MCF 10A (cell line): ENCODE measurements around the gene IFI6. TPM values are rescaled to one million over a fixed set of nuclear protein-coding genes. Genes with fewer than 3 reads are reported as not detected.

Experiments
- BruUV-seq: library from RNA; stranded (reverse); fragments of 400-500 nt; replicated peaks from 2 replicates; lab custom pipeline; 2021; lab: Mats Ljungman, UMichigan
- CTCF ChIA-PET: fragments of 300-600 bp; sonication (Branson Sonifier 250); formaldehyde crosslinking; extraction: SDS; loops from one replicate; lab custom pipeline; 2021; ENCODE audit warnings: antibody characterized with exemption, inconsistent platforms; lab: Yijun Ruan, JAX
- POLR2A ChIA-PET: fragments of 300-600, 350-650 bp; sonication (Branson Sonifier 250); formaldehyde crosslinking; extraction: SDS; loops from one replicate; lab custom pipeline; 2020; ENCODE audit warnings: antibody characterized with exemption, inconsistent platforms; lab: Yijun Ruan, JAX
- DNase-seq: peaks from one replicate; pipeline ENCODE4 v3.0.0-alpha.2; 2018; ENCODE audit not compliant: unreplicated experiment
- H3K27ac Mint-ChIP-seq: one replicate; pipeline ENCODE4 v1.8.0; 2022; ENCODE audit warnings: mild to moderate bottlenecking, low read depth, mixed read lengths; ENCODE audit not compliant: unreplicated experiment
- H3K27me3 Mint-ChIP-seq: one replicate; pipeline ENCODE4 v1.8.0; 2022; ENCODE audit warnings: mixed read lengths; ENCODE audit not compliant: insufficient read depth, unreplicated experiment
- H3K36me3 Mint-ChIP-seq: one replicate; pipeline ENCODE4 v1.8.0; 2022; ENCODE audit warnings: mild to moderate bottlenecking, moderate library complexity, mixed read lengths; ENCODE audit not compliant: insufficient read depth, unreplicated experiment
- H3K4me1 Mint-ChIP-seq: one replicate; pipeline ENCODE4 v1.8.0; 2022; ENCODE audit warnings: mixed read lengths; ENCODE audit not compliant: insufficient read depth, unreplicated experiment
- H3K4me3 Mint-ChIP-seq: one replicate; pipeline ENCODE4 v1.8.0; 2022; ENCODE audit warnings: mild to moderate bottlenecking, moderate library complexity, mixed read lengths; ENCODE audit not compliant: unreplicated experiment
- H3K9me3 Mint-ChIP-seq: one replicate; pipeline ENCODE4 v1.8.0; 2022; ENCODE audit warnings: mixed read lengths; ENCODE audit not compliant: unreplicated experiment
- CTCF ChIP-seq: fragments of 200-600 bp; IDR thresholded peaks from one replicate; pipeline ENCODE4 v1.8.0; 2022; ENCODE audit warnings: antibody characterized with exemption, mild to moderate bottlenecking; ENCODE audit not compliant: unreplicated experiment
- intact Hi-C: fragments of 100-400 bp; cut with micrococcal nuclease; formaldehyde crosslinking; loops from 2 replicates; pipeline ENCODE4 v1.14.1; 2022
- total RNA-seq: library from RNA; stranded (reverse); gene quantifications from 2 replicates; pipeline ENCODE4 v1.2.3, GENCODE V29; 2022

IFI6 gene
- total RNA-seq, 1 experiment from 2014 or later, result 5.8 TPM

GRCh38 chr1:27666294-27666693, 5.7 kb downstream of the IFI6 start:
- no peak overlapping the region for H3K27ac Mint-ChIP-seq
- H3K36me3 Mint-ChIP-seq, result no peaks in the 10 kb centered on the region
- no TSS peak for BruUV-seq
- no peak for DNase-seq
- ChIA-PET CTCF (interaction anchor here (1.0 to 4.6 kb wide), 3 partner anchors 56 to 61 kb away, joined by 3 to 59 read pairs (median 4); no protein-coding TSS in a partner anchor), POLR2A (interaction anchor here (1.0 kb wide), 1 partner anchor 226 kb away, joined by 3 read pairs; no protein-coding TSS in a partner anchor)
- H3K4me3 Mint-ChIP-seq, result no peak overlapping the region
- no peaks in the 10 kb centered on the region for H3K9me3 Mint-ChIP-seq
- no peaks in the 10 kb centered on the region for H3K27me3 Mint-ChIP-seq
- TF ChIP-seq CTCF, result no peak
- peaks cover 7% of the 10 kb centered on the region for H3K4me1 Mint-ChIP-seq
- intact Hi-C loops, result no loop called here

- Mint-ChIP-seq H3K4me3 (no peak overlapping the region), H3K9me3 (no peaks in the 10 kb centered on the region), H3K27me3 (no peaks in the 10 kb centered on the region), H3K27ac (no peak overlapping the region), H3K36me3 (no peaks in the 10 kb centered on the region), H3K4me1 (peaks cover 15% of the 10 kb centered on the region)
- DNase-seq, result no peak
- no peak for TF ChIP-seq CTCF
- CTCF ChIA-PET, result interaction anchor here (0.6 to 4.6 kb wide), 11 partner anchors 16 to 366 kb away, joined by 3 to 59 read pairs (median 4); partner anchors contain the start of genes AHDC1 and FAM76A
- BruUV-seq, result no TSS peak
- intact Hi-C loops, result no loop called here
- POLR2A ChIA-PET, result no interaction called here
Measured at GRCh38 chr1:27665016-27665651, 6.9 kb downstream of the IFI6 start.

GRCh38 chr1:27664291-27664690, 7.7 kb downstream of the IFI6 start:
- Mint-ChIP-seq H3K27ac (no peak overlapping the region), H3K36me3 (no peaks in the 10 kb centered on the region), H3K4me1 (peaks cover 17% of the 10 kb centered on the region), H3K27me3 (no peaks in the 10 kb centered on the region), H3K9me3 (no peaks in the 10 kb centered on the region), H3K4me3 (no peak overlapping the region)
- ChIA-PET CTCF (interaction anchor here (0.6 to 4.6 kb wide), 9 partner anchors 21 to 621 kb away, joined by 3 to 59 read pairs (median 4); partner anchors contain the start of gene FAM76A), POLR2A (interaction anchor here (0.9 to 1.0 kb wide), 2 partner anchors 99 to 105 kb away, joined by 3 read pairs; no protein-coding TSS in a partner anchor)
- no peak for DNase-seq
- no TSS peak for BruUV-seq
- intact Hi-C loops, result loop anchor here (5.0 kb wide), 2 partner anchors 107 to 367 kb away; no protein-coding TSS in a partner anchor
- no peak for TF ChIP-seq CTCF

- BruUV-seq, result no TSS peak
- Mint-ChIP-seq H3K4me1 (peaks cover 29% of the 10 kb centered on the region), H3K27ac (peak overlapping the region; percentile 81), H3K27me3 (no peaks in the 10 kb centered on the region), H3K4me3 (no peak overlapping the region), H3K36me3 (no peaks in the 10 kb centered on the region), H3K9me3 (no peaks in the 10 kb centered on the region)
- ChIA-PET POLR2A (interaction anchor here (0.7 to 3.1 kb wide), 4 partner anchors 50 to 173 kb away, joined by 3 to 19 read pairs (median 4); partner anchors contain the start of gene WASF2), CTCF (interaction anchor here (0.6 to 3.8 kb wide), 31 partner anchors 8 to 366 kb away, joined by 3 to 160 read pairs (median 3); partner anchors contain the start of genes AHDC1 and IFI6)
- DNase-seq, result peak; percentile 86
- intact Hi-C loops, result loop anchor here (1.0 to 5.0 kb wide), 5 partner anchors 19 to 366 kb away; partner anchors contain the start of gene GPR3
- peak; percentile 69 for TF ChIP-seq CTCF
Measured at GRCh38 chr1:27662707-27663393, 9.1 kb downstream of the IFI6 start.
